NCI-H510A treated with DMSO at 0.1 percent for 48 hours (cell line): Measurements from ENCODE around the gene AP2S1.
A peak's percentile ranks its signal among the peaks of the same experiment; 100 is the strongest.
"Not testable (repeated sequence)": the region's sequence is repeated elsewhere in the genome, so short reads cannot be mapped to it uniquely, and the experiment has no call there.

ENCODE experiments used
- DNase-seq: peaks from one replicate; lab custom pipeline; 2025; lab: John Stamatoyannopoulos, UW

The AP2S1 gene

DNA sequence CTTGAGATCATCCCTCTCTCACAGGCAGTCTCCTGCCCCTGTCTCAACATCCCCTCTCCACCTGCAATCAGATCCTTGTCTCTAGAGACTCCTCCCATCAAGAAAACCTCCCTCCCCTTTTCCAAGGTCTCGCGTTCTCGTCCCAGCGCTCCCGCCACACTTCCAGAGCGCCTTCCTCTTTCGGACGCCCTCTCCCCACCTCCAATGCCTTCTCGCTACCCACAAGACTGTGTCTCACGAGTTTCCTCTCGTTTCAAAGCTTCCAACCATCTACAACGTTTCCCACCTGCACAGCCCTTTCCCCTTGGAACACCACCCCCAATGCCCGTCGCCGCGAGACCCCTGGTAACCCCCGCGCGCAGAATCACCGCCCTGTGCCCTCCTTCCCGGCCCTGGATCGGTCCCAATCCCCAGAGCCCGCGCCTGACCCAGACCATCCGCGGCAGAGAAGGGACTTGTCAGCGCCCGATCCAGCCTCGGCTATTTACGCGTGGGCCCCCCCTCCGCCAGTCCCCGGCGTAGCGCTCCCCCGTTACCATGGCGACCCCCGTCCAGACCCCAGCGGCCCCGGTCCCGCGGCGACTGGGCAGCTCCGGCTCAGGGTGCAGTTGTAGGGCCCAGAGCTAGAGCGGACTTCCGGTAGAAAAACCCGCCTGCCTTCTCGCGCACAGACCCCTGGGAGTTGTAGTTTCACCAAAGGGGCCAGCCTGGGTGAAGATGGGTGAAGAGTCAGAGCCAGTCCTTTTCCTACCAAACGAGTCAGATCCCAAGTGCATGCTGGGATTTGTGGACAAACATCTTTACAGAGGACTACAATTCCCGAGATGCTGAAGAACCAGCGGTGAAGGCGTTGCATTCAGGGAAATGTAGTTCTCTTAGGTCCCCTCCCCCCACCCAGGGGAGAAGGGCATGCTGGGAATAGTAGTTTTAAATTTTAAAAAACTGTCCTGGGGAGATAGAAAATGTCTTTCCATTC is at the start of gene AP2S1:
Gene AP2S1, minus strand, starts transcription at position 619 of the 976 bp plus-strand sequence. Its CDS starts 80 bp downstream, at position 539.
- peak; percentile 96 for DNase-seq

GRCh38 chr19:46900341-46900740 is 49.7 kb upstream of the AP2S1 start:
- no peak for DNase-seq

- no peak for DNase-seq
These were observed 48.1 kb upstream of the AP2S1 start for GRCh38 chr19:46898731-46899130.

- DNase-seq: peak; percentile 55
These were observed 45.6 kb upstream of the AP2S1 start for GRCh38 chr19:46896076-46896794.

- peak; percentile 93 for DNase-seq
These were observed 41.9 kb upstream of the AP2S1 start for GRCh38 chr19:46892252-46893179.

GRCh38 chr19:46890423-46891170 is 40.0 kb upstream of the AP2S1 start:
- no peak for DNase-seq

- DNase-seq: no peak
These were observed 36.7 kb upstream of the AP2S1 start for GRCh38 chr19:46887240-46887782.

DNA sequence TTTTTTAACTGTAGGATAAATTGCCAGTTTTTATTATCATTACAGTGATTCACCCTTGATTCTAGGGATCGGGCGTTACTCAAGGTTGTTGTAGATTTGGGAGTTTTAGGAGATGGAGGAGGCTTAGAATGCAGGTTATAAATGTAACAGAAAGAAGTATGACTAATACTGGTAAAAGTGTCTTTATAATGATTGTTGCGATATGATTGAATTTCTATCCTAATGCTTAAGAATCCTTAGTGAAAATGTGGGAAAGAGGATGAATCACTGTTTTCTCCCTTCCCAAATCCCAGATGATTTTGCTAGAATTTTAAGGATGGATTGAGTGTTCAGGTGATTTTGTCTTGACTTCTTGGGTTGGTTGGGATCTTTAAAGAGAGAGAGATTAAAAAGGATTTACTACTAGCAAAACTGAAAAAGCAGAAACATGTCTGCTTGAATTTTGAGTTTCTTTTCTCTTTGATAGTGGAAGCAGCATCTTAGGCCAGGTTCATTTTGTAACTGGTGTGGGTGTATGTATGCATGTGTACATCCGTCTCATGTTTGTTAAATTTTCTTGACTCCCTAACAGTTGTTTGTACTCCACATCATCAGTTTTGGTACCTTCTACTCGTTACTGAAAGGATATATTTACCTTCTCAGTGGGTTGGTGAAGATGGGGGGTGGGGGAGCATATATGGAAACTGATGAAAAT is 36.0 kb upstream of the AP2S1 start:
- DNase-seq: no peak

DNA sequence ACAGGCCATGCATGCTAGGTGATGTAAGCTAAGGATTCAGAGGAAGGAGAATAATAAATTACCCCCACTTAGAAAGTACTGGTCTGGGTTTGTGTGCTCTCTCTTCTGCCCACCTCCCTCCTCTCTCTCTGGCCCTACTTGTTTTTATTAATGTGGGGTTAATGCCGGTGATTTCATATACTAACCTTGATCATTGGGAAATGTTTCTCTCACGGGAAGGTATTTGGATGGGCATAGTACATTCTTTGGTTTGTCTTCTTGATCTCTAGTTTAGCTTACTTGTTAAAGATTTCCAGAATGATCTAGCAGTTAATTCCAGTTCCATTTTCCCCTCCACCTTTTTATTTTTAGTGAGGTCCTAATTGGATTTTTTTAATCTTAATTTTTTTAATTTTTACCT is 34.8 kb upstream of the AP2S1 start:
- no peak for DNase-seq

GRCh38 chr19:46882751-46883150 is 32.1 kb upstream of the AP2S1 start:
- DNase-seq: not testable (repeated sequence)

DNA sequence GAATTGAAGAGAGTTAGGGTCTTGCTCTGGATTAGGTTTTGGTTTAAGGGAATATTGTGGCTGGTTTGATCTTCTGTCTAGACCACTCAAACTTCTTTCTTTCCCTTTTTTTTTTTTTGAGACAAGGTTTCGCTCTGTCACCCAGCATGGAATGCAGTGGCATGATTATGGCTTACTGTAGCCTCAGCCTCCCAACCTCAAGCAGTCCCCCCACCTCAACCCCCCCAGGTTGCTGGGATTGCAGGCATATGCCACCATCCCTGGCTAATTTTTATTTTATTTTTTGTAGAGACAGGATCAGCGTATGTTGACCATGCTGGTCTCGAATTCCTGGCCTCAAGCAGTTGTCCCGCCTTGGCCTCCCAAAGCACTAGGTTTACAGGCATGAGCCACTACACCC is 31.4 kb upstream of the AP2S1 start:
- no peak for DNase-seq

DNA sequence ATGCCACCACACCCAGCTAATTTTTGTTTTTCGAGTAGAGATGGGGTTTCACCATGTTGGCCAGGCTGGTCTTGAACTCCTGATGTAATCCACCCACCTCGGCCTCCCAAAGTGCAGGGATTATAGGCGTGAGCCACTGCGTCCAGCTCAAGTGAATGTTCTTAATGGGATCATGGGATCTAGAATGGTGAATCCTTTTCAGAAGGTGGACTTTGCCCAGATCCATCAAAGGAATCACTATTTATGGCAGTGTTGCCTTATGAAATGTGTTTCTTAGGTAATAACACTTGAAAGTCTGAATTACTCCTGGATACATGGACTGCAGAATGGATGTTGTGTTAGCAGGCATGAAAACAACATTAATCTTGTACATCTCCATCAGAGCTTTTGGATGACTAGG is 30.4 kb upstream of the AP2S1 start:
- no peak for DNase-seq

DNA sequence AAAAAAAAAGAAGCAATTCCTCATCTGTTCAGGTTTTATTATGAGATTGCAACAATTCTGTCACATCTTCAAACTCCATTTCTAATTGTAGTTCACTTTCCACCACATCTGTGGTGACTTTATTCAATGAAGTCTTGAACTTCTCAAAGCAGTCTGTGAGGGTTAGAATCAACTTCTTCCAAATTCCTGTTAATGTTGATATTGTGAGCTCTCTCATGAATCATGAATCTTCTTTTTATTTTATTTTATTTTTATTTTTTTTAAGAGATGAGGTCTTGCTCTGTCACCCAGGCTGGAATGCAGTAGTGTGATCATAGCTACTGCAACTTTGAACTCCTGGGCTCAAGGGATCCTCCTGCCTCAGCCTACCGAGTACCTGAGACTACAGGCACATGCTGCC is 29.8 kb upstream of the AP2S1 start:
- no peak for DNase-seq

- DNase-seq: no peak
These were observed 28.1 kb upstream of the AP2S1 start for GRCh38 chr19:46878613-46879375.

GRCh38 chr19:46875657-46876056 is 25.0 kb upstream of the AP2S1 start:
- no peak for DNase-seq

GRCh38 chr19:46875234-46875633 is 24.6 kb upstream of the AP2S1 start:
- no peak for DNase-seq

GRCh38 chr19:46872967-46873366 is 22.3 kb upstream of the AP2S1 start:
- no peak for DNase-seq

GRCh38 chr19:46871173-46871572 is 20.5 kb upstream of the AP2S1 start:
- not testable (repeated sequence) for DNase-seq

GRCh38 chr19:46868025-46868802 is 17.6 kb upstream of the AP2S1 start:
- DNase-seq: no peak
